Activated CD8-positive, alpha-beta T cell treated with anti-CD3 and anti-CD28 coated beads for 36 hours (primary cell): ENCODE results near the gene P3H3. TPM values are rescaled to one million over a fixed set of nuclear protein-coding genes. Genes with fewer than 3 reads are reported as not detected.

Source experiments
- ATAC-seq: fragments of 200-7000 bp; cut with Tn5 transposase; one replicate; pipeline ENCODE4 v1.10.0; 2021; ENCODE audit warnings: mild to moderate bottlenecking, moderate library complexity
- CTCF ChIA-PET: fragments of 350-600 bp; sonication (Branson Sonifier 250); formaldehyde crosslinking; loops from one replicate; lab custom pipeline; 2021; ENCODE audit warnings: antibody characterized with exemption; lab: Charles Lee
- POLR2A ChIA-PET: fragments of 350-600 bp; sonication (Branson Sonifier 250); formaldehyde crosslinking; loops from one replicate; lab custom pipeline; 2021; ENCODE audit warnings: antibody characterized with exemption; lab: Charles Lee
- DNase-seq: peaks from one replicate; pipeline ENCODE4 v3.0.0-alpha.2; 2020
- H3K27ac Mint-ChIP-seq: one replicate; pipeline ENCODE4 v1.8.0; 2021; ENCODE audit warnings: mild to moderate bottlenecking, mixed read lengths
- H3K27me3 Mint-ChIP-seq: one replicate; pipeline ENCODE4 v1.8.0; 2021; ENCODE audit warnings: mixed read lengths
- H3K36me3 Mint-ChIP-seq: one replicate; pipeline ENCODE4 v1.8.0; 2021; ENCODE audit warnings: low read depth, mixed read lengths
- H3K4me1 Mint-ChIP-seq: one replicate; pipeline ENCODE4 v1.8.0; 2021; ENCODE audit warnings: low read depth, mixed read lengths
- H3K4me3 Mint-ChIP-seq: one replicate; pipeline ENCODE4 v1.8.0; 2021; ENCODE audit warnings: mild to moderate bottlenecking, moderate library complexity, mixed read lengths
- H3K9me3 Mint-ChIP-seq: one replicate; pipeline ENCODE4 v1.8.0; 2021; ENCODE audit warnings: mixed read lengths
- CTCF ChIP-seq: fragments of 200-600 bp; IDR thresholded peaks from one replicate; pipeline ENCODE4 v1.8.0; 2022; ENCODE audit warnings: antibody characterized with exemption, mild to moderate bottlenecking
- intact Hi-C: fragments of 100-400 bp; cut with micrococcal nuclease; formaldehyde crosslinking; loops from one replicate; pipeline ENCODE4 v1.10.0; 2022
- total RNA-seq, 2 experiments: library from RNA; stranded (reverse); gene quantifications; one replicate each; pipeline ENCODE4 v1.2.3, GENCODE V29; 2021

Gene P3H3
- total RNA-seq, 2 experiments from 2014 or later: 2.1 to 2.3 TPM

- DNase-seq (peak; percentile 98), ATAC-seq (peak; percentile 57)
- ChIA-PET CTCF (interaction anchor here (0.8 to 7.2 kb wide), 21 partner anchors 9 to 386 kb away, joined by 3 to 124 read pairs (median 4); partner anchors contain the start of genes COPS7A, GNB3, MLF2 and P3H3), POLR2A (interaction anchor here (0.5 to 11.4 kb wide), 17 partner anchors 9 to 317 kb away, joined by 3 to 218 read pairs (median 7); partner anchors contain the start of genes C12orf57, COPS7A, GAPDH and GNB3)
- no peak for TF ChIP-seq CTCF
- Mint-ChIP-seq H3K4me3 (peak within 1 kb of the TSS; percentile 86), H3K4me1 (peaks cover 29% of the 10 kb centered on the region), H3K9me3 (no peaks in the 10 kb centered on the region), H3K27ac (peak within 1 kb of the TSS; percentile 98), H3K27me3 (no peaks in the 10 kb centered on the region), H3K36me3 (peaks cover 33% of the 10 kb centered on the region)
- intact Hi-C loops: no loop called here
Observed at GRCh38 chr12:6851153-6851920, 23.1 kb downstream of the P3H3 start, which contains the start of gene CDCA3. CDCA3 (minus strand) TSS chr12:6851286; CDS start chr12:6850952, 334 bp downstream.

- peak; percentile 79 for ATAC-seq
- Mint-ChIP-seq H3K36me3 (peaks cover 36% of the 10 kb centered on the region), H3K9me3 (no peaks in the 10 kb centered on the region), H3K27ac (peak within 1 kb of the TSS; percentile 98), H3K27me3 (no peaks in the 10 kb centered on the region), H3K4me3 (peak within 1 kb of the TSS; percentile 86), H3K4me1 (peaks cover 29% of the 10 kb centered on the region)
- intact Hi-C loops: no loop called here
- DNase-seq: peak; percentile 99
- no peak for TF ChIP-seq CTCF
- ChIA-PET CTCF (interaction anchor here (0.8 to 7.2 kb wide), 20 partner anchors 10 to 387 kb away, joined by 3 to 124 read pairs (median 4); partner anchors contain the start of genes COPS7A, MLF2, P3H3 and SPSB2), POLR2A (interaction anchor here (0.5 to 11.4 kb wide), 27 partner anchors 8 to 317 kb away, joined by 3 to 218 read pairs (median 5); partner anchors contain the start of genes C12orf57, COPS7A, GAPDH and GNB3)
Observed at GRCh38 chr12:6851921-6852650, 23.9 kb downstream of the P3H3 start, which contains the start of gene USP5. USP5 (plus strand) TSS chr12:6852150; CDS start chr12:6852180, 30 bp downstream.

GRCh38 chr12:6852651-6853354 lies 24.6 kb downstream of the P3H3 start:
- H3K9me3 Mint-ChIP-seq: no peaks in the 10 kb centered on the region
- ChIA-PET POLR2A (interaction anchor here (0.6 to 11.4 kb wide), 20 partner anchors 8 to 316 kb away, joined by 3 to 218 read pairs (median 5); partner anchors contain the start of genes C12orf57, COPS7A, MLF2 and P3H3), CTCF (interaction anchor here (0.7 to 7.2 kb wide), 16 partner anchors 9 to 387 kb away, joined by 3 to 124 read pairs (median 4); partner anchors contain the start of genes COPS7A, LPCAT3, MLF2 and P3H3)
- DNase-seq (peak; percentile 86), ATAC-seq (peak; percentile 9)
- H3K27ac Mint-ChIP-seq: peak overlapping the region; percentile 98
- intact Hi-C loops: no loop called here
- H3K4me3 Mint-ChIP-seq: peak overlapping the region; percentile 86
- TF ChIP-seq CTCF: no peak
- H3K36me3 Mint-ChIP-seq: peaks cover 37% of the 10 kb centered on the region
- peaks cover 29% of the 10 kb centered on the region for H3K4me1 Mint-ChIP-seq
- no peaks in the 10 kb centered on the region for H3K27me3 Mint-ChIP-seq

GRCh38 chr12:6853626-6854025 lies 25.4 kb downstream of the P3H3 start:
- Mint-ChIP-seq H3K36me3 (peaks cover 38% of the 10 kb centered on the region), H3K27ac (peak overlapping the region; percentile 98), H3K27me3 (no peaks in the 10 kb centered on the region), H3K4me1 (peaks cover 29% of the 10 kb centered on the region), H3K9me3 (no peaks in the 10 kb centered on the region), H3K4me3 (peak overlapping the region; percentile 86)
- DNase-seq: no peak
- intact Hi-C loops: no loop called here
- POLR2A ChIA-PET: interaction anchor here (0.9 to 11.4 kb wide), 14 partner anchors 8 to 317 kb away, joined by 3 to 218 read pairs (median 6); partner anchors contain the start of genes C12orf57, MLF2, P3H3 and RNU7-1
- ATAC-seq: no peak
- CTCF ChIA-PET: interaction anchor here (0.7 to 7.2 kb wide), 8 partner anchors 9 to 165 kb away, joined by 3 to 124 read pairs (median 8); partner anchors contain the start of genes LPCAT3, MLF2, P3H3 and SPSB2
- TF ChIP-seq CTCF: no peak
